Measurements from ENCODE around the gene CCL3.
"Not testable (repeated sequence)": the region's sequence is repeated elsewhere in the genome, so short reads cannot be mapped to it uniquely, and the experiment has no call there.

CCL3 gene

DNA sequence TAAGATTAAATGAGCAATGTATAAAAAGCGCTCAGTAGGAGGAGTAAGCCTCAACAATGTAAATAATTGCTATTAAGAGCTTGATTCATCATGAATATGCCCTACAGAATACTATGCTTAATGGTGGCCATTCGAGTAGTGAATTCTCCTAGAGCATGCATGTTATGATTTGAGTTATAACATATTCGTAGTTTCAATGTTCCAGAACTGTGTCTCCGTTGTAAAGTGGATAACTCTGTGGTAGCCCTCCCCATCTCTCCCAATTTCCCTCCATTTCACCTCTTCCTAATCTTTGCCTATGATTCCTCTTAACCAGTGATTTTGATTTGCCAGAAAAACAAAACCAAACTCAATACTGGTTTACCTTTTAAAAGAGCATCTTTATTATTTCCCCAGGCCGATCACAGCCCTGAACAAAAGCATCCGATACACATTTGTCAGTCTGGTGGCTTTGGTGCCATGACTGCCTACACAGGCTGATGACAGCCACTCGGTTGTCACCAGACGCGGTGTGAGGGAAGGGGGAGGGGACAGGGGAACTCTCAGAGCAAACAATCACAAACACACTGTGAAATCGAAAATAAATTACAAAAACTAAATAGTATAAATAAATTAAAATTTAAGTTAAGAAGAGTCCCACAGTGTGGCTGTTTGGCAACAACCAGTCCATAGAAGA is 1.9 kb downstream of the CCL3 start:
- in situ Hi-C loops (cut with HindIII; ENCODE audit: low sequenced_read_pairs) = not testable (repeated sequence)

DNA sequence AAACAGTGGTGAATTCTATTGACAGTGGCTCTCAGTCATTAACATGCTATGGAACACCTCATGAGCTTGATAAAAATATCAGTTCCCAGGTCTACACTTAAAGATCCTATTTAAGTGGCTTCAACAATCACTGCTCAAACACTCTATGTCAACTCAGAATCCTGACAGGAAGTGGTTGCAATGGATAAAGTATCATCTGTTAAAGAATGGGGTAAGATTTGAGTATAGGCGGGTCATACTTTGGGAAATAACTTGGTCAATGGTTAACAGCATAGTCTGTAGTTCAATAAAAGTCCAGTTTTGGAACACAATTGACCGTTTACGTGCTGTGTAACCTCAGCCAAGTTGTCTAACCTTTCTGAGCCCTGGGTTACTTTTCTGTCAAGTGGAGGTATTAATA is 2.5 kb downstream of the CCL3 start:
- in situ Hi-C loops (cut with HindIII; ENCODE audit: low sequenced_read_pairs) = not testable (repeated sequence)

DNA sequence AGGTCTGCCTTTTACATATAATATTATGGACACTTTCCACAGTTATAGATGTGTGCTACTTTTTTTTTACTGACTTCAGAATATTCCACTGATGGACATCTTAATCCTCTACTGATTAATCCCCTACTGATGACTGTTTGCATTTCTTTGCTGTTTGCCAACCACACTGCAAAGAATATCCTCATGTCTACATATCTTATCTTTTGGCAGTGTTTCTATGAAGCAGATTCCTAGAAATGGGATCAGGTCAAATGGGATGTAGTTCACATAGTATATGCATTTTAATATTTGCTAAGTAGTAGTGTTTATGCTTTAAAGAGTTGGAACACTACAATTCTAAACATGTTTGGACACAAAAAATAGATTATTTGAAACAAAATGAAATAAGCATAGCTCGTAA is 3.2 kb downstream of the CCL3 start:
- in situ Hi-C loops (cut with HindIII; ENCODE audit: low sequenced_read_pairs) = no loop called here

DNA sequence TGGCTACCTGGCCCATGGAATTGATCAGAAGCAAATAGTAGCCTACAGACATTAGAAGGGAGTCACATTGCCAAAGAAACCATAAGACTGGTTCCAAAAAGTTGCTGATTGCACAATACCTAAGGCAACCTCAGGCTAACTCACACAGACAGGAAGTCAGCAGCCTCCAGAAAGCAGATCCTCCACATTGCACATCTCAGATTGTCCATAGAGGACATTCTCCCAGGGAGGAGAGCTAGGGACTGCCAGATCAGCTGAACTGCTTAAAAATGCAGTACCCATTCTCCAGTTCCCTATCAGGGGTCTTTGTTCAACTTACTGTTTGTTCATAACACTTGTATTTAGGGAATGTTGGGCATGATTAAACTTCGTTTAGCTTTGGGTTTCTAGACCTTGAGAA is 4.2 kb downstream of the CCL3 start:
- in situ Hi-C loops (cut with HindIII; ENCODE audit: low sequenced_read_pairs) = no loop called here

DNA sequence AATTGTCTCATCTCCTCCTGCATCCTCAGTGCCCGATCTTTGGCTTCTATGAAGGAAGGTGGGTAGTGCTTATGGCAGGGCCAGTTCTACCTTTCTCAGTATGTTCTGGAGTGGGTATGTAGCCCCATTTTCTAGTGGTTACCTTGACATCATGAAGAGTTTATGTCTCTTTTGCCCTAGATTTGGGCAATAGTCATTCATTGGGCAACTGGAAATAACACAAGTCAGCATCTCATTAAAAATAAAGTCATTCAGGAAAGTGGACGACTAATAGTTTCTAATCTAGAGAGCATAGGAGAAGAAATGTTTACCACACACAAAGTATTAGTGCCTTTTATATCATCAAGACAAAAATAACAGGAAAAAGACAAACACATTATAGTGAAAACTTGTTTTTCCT is 6.3 kb downstream of the CCL3 start:
- in situ Hi-C loops (cut with HindIII; ENCODE audit: low sequenced_read_pairs) = not testable (repeated sequence)

DNA sequence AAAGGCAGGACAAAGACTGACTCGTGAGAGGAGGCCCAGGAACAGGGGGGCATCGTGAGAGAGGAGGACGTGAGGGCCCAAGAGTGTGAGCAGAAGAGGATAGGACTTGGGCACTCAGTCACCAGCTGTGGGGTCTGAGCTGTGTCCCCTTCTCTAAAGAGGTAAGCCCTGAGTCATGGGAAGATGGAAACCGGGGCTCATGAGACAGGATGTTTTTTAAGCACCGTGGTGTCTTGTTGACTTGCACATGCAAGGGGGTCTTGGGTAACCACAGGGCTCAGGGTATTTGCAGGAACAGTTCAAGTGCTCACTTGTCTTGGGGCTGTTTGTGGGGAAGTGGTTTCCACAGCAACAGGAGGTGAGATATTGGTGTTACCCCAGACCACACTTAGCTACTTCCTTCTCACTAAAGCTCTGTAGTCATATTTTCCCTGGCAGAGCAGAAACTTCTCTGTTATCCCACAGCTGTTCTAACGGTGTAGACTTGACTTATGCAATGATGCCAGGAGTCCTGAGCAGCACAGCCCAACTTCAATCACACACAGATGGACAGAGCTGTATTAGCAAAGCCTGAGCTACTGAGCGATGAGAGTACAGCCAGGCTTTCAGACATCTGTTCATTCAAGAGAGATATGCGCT is 7.3 kb downstream of the CCL3 start:
- in situ Hi-C loops (cut with HindIII; ENCODE audit: low sequenced_read_pairs) = not testable (repeated sequence)

DNA sequence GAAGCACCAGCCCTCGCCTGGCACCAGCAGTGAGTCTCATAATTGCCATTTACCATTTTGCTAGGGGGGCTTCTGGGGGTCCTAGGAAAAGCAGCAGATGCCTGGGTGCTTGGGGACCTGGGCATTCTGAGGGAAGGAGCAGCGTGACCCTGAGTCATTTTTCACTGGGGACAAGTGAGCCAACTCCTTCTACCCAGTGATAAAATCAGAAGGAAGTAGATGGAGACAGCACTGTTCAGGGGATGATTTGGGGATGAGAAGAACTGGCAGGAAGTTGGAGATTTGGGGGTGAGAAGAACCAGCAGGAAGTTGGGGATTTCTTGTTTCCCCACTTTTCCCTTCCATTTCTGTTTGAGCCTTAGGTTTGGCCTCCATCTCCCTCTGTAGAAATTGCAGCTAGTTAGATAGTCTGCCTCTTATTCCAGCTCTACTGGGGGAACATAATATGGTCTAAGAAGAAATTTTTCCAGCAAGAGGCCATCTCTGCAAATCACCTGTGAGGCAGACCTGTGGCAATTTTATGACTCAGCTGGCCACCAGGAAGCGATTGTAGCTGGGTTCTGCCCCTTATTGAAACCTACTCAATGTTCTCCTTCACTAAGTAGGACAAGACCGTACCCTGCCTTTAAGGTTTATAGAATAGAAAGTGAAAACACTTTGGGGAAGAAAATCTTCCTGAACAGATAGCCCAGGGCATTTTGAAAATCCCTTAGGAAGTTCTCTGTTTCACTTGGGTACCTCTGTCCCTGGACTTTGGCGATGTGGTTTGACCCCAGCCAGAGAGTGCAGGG is 8.1 kb downstream of the CCL3 start:
- in situ Hi-C loops (cut with HindIII; ENCODE audit: low sequenced_read_pairs) = not testable (repeated sequence)

DNA sequence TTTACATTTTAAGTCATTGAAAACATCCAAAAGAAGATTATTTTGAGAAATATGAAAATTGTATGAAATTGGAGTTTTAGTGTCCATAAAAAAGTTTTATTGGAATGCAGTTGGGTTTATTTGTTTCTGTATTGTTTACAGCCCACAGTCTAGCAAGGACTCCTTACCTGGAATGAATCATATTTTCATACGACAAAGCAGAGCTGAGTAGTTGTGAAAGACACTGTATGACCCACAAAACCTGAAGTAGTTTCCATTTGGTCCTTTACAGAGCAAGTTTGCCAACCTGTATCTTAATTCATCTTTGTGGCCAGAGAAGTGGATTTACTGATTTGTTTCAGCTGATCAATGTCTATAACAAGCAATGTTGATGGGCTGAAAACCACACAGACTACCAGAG is 15.6 kb downstream of the CCL3 start:
- in situ Hi-C loops (cut with HindIII; ENCODE audit: low sequenced_read_pairs) = no loop called here

DNA sequence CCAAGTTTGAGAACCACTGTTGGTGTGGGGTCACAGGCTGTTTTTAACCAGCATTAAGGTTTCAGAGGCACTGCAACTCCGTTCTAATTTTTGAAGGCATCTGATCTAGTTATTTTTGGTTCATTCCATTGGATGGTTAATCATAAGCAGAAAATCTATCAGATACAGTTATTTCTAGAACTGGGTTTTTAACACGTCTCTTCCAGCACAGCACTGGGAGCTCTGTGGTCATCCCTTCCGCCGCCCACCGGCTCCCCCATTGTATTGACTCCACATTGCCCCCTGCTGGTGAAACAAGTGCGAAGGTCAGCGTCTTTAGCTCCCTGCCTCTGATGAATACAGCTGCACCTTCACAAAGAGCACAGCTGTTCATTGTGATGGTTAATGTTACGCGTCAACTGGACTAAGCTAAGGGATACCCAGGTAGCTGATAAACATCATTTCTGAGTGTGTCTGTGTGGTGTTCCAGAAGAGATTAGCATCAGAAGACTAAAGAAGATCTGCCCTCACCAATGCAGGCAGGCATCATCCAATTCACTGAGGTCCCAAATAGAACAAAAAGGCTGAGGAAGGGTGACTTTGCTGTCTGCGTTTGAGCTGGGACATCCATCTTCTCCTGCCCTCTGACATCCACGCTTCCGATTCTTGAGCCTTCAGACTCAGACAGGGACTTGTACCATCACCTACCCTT is 17.4 kb downstream of the CCL3 start:
- in situ Hi-C loops (cut with HindIII; ENCODE audit: low sequenced_read_pairs) = no loop called here

DNA sequence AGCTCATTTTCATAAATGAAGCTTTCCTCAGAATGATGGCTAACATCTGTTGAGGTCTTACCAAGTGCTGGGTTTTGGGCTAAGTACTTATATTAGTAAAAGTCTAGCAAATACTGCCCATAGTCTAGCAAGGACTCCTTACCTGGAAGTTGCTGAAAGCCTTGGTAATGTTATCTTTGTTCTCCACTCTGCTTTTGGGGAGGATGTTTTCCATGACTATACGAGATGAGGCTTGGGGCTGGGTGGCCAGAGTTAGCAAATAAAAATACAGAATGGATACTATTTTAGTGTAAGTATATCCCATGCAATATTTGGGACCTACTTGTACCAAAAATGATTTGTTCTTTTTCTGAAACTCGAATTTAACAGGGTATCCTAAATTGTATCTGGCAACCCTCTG is 18.2 kb downstream of the CCL3 start:
- in situ Hi-C loops (cut with HindIII; ENCODE audit: low sequenced_read_pairs) = no loop called here

DNA sequence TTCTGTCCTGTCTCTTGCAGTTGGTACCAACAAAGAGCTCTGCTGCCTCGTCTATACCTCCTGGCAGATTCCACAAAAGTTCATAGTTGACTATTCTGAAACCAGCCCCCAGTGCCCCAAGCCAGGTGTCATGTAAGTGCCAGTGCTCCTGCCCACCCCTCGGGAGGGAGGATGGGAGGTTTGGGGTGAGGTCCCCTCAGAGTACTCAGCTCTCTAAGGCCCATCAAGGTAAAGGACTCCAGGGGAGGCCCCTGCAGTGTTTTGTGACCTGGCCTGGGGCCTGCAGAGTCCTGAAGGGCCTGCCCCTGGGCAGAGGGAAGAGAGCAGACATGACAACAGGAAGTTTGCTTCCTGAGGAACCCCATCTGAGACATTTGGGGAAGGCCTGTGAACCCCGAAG is 19.5 kb downstream of the CCL3 start:
- in situ Hi-C loops (cut with HindIII; ENCODE audit: low sequenced_read_pairs) = no loop called here

DNA sequence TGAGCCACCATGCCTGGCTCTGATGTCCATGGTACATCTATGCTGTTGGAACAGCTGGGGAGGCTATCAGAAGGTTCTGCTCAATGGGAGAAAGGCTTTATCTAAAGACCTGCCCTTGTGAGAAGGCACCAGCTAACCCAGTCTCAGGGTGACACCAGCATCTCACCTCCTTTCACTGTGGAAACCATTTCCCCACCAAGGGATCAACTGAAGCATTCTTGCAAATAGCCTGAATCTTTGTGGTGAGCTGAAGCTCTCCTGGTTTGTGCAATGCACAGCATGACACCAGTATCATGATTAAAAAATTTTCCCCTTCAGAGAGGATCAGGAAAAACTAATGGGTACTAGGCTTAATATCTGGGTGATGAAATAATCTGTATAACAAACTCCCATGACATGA is 20.8 kb downstream of the CCL3 start:
- in situ Hi-C loops (cut with HindIII; ENCODE audit: low sequenced_read_pairs) = no loop called here

DNA sequence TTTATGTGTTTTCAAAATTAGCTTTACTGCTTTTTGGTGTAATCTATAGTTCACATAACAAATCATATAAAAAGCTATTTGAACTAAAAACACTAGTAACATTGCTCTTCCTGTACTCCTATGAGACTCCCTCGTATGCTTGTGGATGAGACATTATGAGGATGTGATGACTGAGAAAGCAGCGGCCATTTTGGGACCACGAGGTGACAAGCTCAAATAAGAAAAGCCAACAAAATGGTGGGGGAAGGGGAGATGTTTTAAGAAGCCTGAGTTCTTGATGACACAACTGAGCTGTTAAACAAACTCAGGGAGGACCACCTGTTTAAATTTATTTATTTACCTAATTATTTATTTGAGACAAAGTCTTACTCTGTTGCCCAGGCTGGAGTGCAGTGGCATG is 21.4 kb downstream of the CCL3 start:
- in situ Hi-C loops (cut with HindIII; ENCODE audit: low sequenced_read_pairs) = no loop called here

DNA sequence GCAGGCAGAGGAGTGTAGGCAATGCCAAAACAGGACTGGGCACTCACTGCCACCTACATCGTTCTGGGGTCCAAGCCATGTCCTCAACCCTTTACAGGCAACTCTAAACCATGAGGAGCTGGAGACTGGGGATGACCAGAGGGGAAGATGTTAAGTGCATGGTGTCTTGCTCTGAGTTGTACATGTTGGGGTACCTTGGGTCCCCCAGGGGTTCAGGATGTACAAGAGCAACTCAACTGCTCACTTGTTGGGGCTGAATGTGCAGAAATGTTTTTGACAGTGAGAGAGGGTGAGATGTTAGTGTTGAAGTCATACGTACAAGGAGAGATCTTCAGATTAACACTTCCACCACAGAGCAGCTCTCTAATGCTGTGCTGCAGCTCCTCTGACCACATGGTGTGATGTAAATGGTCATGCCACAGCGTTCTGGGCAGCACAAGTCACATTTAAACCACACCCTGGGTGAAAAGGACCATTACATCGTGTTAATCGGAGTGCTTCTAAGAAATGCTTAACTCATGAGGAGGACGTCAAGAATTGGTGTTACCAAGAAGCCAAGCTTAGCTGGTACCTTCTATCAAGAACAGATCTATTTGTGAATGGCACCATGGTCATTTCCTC is 23.5 kb downstream of the CCL3 start:
- in situ Hi-C loops (cut with HindIII; ENCODE audit: low sequenced_read_pairs) = no loop called here

DNA sequence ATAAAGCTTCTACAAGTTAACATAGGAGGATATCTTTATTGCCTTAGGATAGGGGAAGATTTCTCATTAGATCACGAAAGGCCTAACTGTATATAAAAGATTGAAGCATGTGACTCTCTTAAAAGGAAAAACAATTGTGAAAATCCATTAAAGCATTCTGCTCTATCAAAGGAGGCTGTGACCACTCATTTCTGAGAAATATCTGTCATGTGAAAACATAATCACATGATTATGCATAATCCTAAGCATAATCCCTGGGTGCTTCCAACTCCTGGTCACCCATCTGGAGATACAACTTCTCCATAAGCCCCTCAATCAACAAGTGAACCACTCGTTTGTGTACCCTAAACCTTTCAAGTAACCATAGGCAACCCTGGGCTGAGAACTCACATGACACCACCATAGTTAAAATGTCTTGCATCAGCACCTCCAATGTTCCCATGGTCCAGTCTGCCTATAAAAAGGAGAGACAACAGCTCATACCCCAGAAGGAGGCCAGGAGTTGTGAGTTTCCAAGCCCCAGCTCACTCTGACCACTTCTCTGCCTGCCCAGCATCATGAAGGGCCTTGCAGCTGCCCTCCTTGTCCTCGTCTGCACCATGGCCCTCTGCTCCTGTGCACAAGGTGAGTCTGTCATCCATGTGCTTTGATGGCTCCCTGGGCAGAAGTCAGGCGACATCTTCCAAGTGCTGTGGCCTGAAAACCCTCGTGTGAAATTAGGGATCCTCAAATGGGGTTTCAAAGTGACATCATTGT is 26.0 kb downstream of the CCL3 start, which contains the start of gene CCL18:
Gene CCL18, plus strand, starts transcription at position 487 of the 756 bp plus-strand sequence. Its CDS starts 71 bp downstream, at position 558.
- in situ Hi-C loops (cut with HindIII; ENCODE audit: low sequenced_read_pairs) = no loop called here

DNA sequence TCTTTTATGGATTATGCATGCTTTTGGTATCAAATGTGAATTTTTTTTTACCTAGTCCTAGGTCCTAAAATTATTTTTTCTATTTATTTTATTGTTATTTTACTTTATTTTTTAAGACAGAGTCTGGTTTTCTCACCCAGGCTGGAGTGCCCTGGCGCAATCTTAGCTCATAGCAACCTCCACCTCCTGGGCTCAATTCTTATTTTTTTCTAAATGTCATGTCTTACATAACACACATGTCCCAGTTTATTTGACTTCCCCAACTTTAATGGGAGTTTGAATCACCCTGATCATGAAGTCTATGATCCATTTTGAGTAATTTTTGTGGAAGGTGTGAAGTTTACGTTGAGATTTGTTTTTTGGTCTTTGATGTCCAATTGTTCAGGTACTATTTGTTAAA is 29.1 kb downstream of the CCL3 start:
- in situ Hi-C loops (cut with HindIII; ENCODE audit: low sequenced_read_pairs) = no loop called here

DNA sequence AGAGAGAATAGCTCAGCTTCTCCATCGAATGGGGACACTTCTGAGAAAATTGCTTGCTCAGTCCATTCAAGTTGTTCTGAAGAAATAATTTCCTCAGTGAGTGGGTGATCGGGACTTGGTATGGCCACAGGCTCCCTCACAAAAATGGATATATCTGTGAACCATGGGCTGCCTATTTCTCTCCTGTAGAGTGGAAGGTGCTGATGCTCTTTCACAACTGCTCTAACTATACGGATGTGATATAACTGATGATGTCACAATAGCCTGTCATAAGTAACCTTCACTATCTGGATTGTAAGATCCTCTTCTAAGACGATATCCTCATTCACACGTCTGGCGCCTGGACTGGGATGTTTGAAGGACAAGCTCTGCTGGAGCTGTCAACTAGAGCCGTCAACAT is 30.5 kb downstream of the CCL3 start:
- in situ Hi-C loops (cut with HindIII; ENCODE audit: low sequenced_read_pairs) = no loop called here

DNA sequence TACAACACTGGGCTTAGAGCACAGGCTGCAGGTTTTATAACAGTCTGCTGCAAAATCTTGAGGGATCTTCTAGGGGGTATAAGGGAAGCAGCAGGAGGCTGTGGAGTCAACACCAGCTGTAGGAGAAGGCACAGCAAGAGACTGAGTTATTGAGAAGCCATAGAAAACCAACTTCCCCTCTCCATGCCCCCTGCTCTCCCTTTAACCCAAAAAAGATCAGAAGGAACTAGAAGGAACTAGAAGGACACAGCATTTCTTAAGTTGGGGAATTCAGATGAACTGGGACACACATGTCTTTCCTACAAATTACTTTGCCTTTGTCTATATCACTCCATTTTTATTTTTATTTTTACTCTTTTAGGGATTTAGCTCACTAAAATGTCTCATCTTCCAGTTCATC is 32.0 kb downstream of the CCL3 start:
- in situ Hi-C loops (cut with HindIII; ENCODE audit: low sequenced_read_pairs) = no loop called here

DNA sequence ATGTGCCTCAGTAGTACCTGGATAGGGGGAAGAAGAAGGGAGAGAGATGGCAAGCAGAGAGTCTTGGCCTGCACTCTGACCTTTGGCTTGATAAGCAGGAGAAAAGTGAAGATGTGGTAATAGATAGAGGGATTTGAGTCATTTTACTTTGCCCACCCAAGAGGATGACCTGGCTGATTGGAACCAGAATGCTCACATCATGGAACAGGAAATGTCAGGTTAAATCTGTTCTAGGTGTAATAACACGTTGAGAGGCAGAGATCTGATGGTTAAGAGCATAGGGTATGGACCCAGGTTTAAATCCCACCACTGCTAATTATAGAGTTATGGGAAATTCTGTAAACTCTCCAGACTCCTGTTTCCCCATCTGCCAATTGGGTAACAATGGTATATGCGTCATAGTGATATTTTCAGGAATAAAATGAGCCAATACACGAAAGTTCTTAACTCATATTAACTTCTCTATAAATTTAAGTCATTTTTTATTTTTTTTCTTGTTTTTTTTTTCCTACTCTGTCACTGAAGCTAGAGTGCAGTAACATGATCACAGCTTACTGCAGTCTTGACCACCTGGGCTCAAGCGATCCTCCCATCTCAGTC is 33.9 kb downstream of the CCL3 start:
- in situ Hi-C loops (cut with HindIII; ENCODE audit: low sequenced_read_pairs) = no loop called here

DNA sequence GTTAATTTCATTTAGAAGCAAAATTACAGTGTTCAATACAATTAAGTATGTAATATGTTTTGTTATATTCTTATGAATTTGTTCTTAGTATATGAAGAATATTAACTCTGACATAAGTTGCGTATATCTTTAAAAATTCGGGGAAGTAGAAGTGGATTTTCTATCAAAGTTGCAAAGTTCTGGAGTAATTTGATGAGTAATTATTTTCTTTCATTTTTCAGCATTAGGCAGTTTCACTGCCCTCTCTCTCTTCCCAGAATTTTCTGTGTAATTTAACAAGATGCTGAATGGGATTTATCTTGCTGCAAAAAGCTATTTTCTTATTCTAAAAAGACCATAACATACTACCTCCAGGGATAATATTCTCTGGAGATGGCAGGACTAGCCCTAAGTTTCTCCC is 34.8 kb downstream of the CCL3 start:
- in situ Hi-C loops (cut with HindIII; ENCODE audit: low sequenced_read_pairs) = no loop called here
